A549 (cell line): ENCODE results near the gene MSL1. TPM values are rescaled to one million over a fixed set of nuclear protein-coding genes. Genes with fewer than 3 reads are reported as not detected.

Source experiments
- ATAC-seq, 2 experiments: fragments of 200-7000 bp in 1 of 2; fragments of >200 bp in 1 of 2; cut with Nextera tagmentation in 1 of 2; cut with Tn5 transposase in 1 of 2; 3 replicates each; pipeline versions ENCODE4 v1.8.0 to v1.9.1; 2018 to 2020; ENCODE audit warnings: mild to moderate bottlenecking in 1 of 2, moderate library complexity in 1 of 2
- CTCF ChIA-PET: fragments of 300-600 bp; sonication (Branson Sonifier 250); formaldehyde crosslinking; extraction: SDS; loops from one replicate; lab custom pipeline; 2021; ENCODE audit warnings: antibody characterized with exemption, inconsistent platforms; lab: Yijun Ruan, JAX
- POLR2A ChIA-PET: fragments of 350-600 bp; formaldehyde crosslinking; extraction: SDS; loops from one replicate; lab custom pipeline; 2021; ENCODE audit warnings: antibody characterized with exemption, inconsistent platforms; lab: Yijun Ruan, JAX
- DNase-seq, 2 experiments: peaks; one replicate each; pipeline versions ENCODE4 v3.0.0 to v3.0.0-alpha.2; 2011 to 2016; ENCODE audit warnings: low read depth in 1 of 2, low spot score in 1 of 2
- FAIRE-seq: peaks from 2 replicates; lab custom pipeline; 2011; peaks lifted over from hg19 to GRCh38; lab: Jason Lieb, UNC
- H3K27ac ChIP-seq, 2 experiments: fragments of >200 bp; sonication (Bioruptor Twin); formaldehyde crosslinking; 3 replicates each; pipeline ENCODE4 v1.5.1; 2016 to 2017
- H3K4me1 ChIP-seq: fragments of >200 bp; sonication (Bioruptor Twin); formaldehyde crosslinking; 3 replicates; pipeline ENCODE4 v1.6.1; 2016
- H3K4me2 ChIP-seq: fragments of >200 bp; sonication (Bioruptor Twin); formaldehyde crosslinking; 3 replicates; pipeline ENCODE4 v1.6.1; 2016
- H3K4me3 ChIP-seq: fragments of >200 bp; sonication (Bioruptor Twin); formaldehyde crosslinking; 3 replicates; pipeline ENCODE4 v1.5.1; 2016
- H3K9me3 ChIP-seq: fragments of >200 bp; sonication (Bioruptor Twin); formaldehyde crosslinking; 3 replicates; pipeline ENCODE4 v1.6.1; 2016
- ATOH8 ChIP-seq: fragments of 250-450 bp; sonication (Bioruptor Pico); IDR thresholded peaks from 2 replicates; pipeline ENCODE4 v1.5.0; 2020; ENCODE audit warnings: low read depth, mild to moderate bottlenecking, moderate library complexity
- BCL3 ChIP-seq: fragments of >200 bp; sonication (Bioruptor Twin); formaldehyde crosslinking; IDR thresholded peaks from 3 replicates; pipeline ENCODE4 v1.6.1; 2016
- CBX8 ChIP-seq: fragments of 200-600 bp; sonication (generic); IDR thresholded peaks from 2 replicates; pipeline ENCODE4 v1.6.1; 2016
- CEBPB ChIP-seq, 2 experiments: fragments of >200 bp in 1 of 2; sonication (Bioruptor Twin) in 1 of 2; formaldehyde crosslinking in 1 of 2; IDR thresholded peaks; 2 replicates each; pipeline ENCODE4 v1.6.1; 2012 to 2016
- CHD4 ChIP-seq: fragments of 200-600 bp; sonication (generic); IDR thresholded peaks from 2 replicates; pipeline ENCODE4 v1.6.1; 2016; ENCODE audit warnings: antibody characterized with exemption, mild to moderate bottlenecking, borderline replicate concordance
- E2F6 ChIP-seq: IDR thresholded peaks from 2 replicates; pipeline ENCODE4 v1.6.1; 2012; ENCODE audit warnings: low read depth, borderline replicate concordance
- ESRRA ChIP-seq: fragments of 150-350 bp; IDR thresholded peaks from 2 replicates; pipeline ENCODE4 v1.6.1; 2014; ENCODE audit warnings: mild to moderate bottlenecking, low read length, borderline replicate concordance
- FOSB ChIP-seq: fragments of 250-450 bp; sonication (Bioruptor Pico); IDR thresholded peaks from 2 replicates; pipeline ENCODE4 v1.5.0; 2020; ENCODE audit warnings: mild to moderate bottlenecking, moderate library complexity
- FOXS1 ChIP-seq: fragments of 250-450 bp; sonication (Bioruptor Pico); IDR thresholded peaks from 2 replicates; pipeline ENCODE4 v1.5.0; 2020; ENCODE audit warnings: mild to moderate bottlenecking, moderate library complexity
- GATA3 ChIP-seq: IDR thresholded peaks from 2 replicates; pipeline ENCODE4 v1.6.1; 2012; ENCODE audit warnings: borderline replicate concordance
- HDAC2 ChIP-seq: fragments of 200-600 bp; sonication (generic); IDR thresholded peaks from 2 replicates; pipeline ENCODE4 v1.6.1; 2016
- HEYL ChIP-seq: fragments of 250-450 bp; sonication (Bioruptor Pico); IDR thresholded peaks from 2 replicates; pipeline ENCODE4 v1.8.0; 2021; ENCODE audit warnings: mild to moderate bottlenecking, moderate library complexity
- HOXB13 ChIP-seq: fragments of 250-450 bp; sonication (Bioruptor Pico); IDR thresholded peaks from 2 replicates; pipeline ENCODE4 v1.5.0; 2020; ENCODE audit warnings: low read depth, mild to moderate bottlenecking, moderate library complexity
- JUN ChIP-seq, 2 experiments: fragments of >200 bp; sonication (Bioruptor Twin); formaldehyde crosslinking; IDR thresholded peaks; 2 replicates in 1 of 2; 3 replicates in 1 of 2; pipeline ENCODE4 v1.6.1; 2016 to 2017
- JUNB ChIP-seq: fragments of >200 bp; sonication (Bioruptor Twin); formaldehyde crosslinking; IDR thresholded peaks from 2 replicates; pipeline ENCODE4 v1.6.1; 2016
- KDM1A ChIP-seq: fragments of 200-600 bp; sonication (generic); IDR thresholded peaks from 2 replicates; pipeline ENCODE4 v1.6.1; 2016; ENCODE audit warnings: low read depth, mild to moderate bottlenecking
- MAX ChIP-seq: IDR thresholded peaks from 2 replicates; pipeline ENCODE4 v1.6.1; 2012
- MAZ ChIP-seq: fragments of 150-350 bp; IDR thresholded peaks from 2 replicates; pipeline ENCODE4 v1.6.1; 2014; ENCODE audit warnings: antibody characterized with exemption, low read depth, low read length, borderline replicate concordance
- NPAS2 ChIP-seq: fragments of 250-450 bp; sonication (Bioruptor Pico); IDR thresholded peaks from 2 replicates; pipeline ENCODE4 v1.8.0; 2022; ENCODE audit warnings: mild to moderate bottlenecking, moderate library complexity, borderline replicate concordance
- NR3C1 ChIP-seq: fragments of >200 bp; sonication (Bioruptor Twin); formaldehyde crosslinking; IDR thresholded peaks from 3 replicates; pipeline ENCODE4 v1.6.1; 2017
- PHF8 ChIP-seq: fragments of 200-600 bp; sonication (generic); IDR thresholded peaks from 2 replicates; pipeline ENCODE4 v1.6.1; 2016; ENCODE audit warnings: low read depth, mild to moderate bottlenecking, antibody characterized with exemption, moderate library complexity, borderline replicate concordance
- POLR2A ChIP-seq: IDR thresholded peaks from 2 replicates; pipeline ENCODE4 v1.6.1; 2012; ENCODE audit warnings: mild to moderate bottlenecking, low read length
- REST ChIP-seq: fragments of 200-600 bp; sonication (generic); IDR thresholded peaks from 2 replicates; pipeline ENCODE4 v1.6.1; 2016; ENCODE audit warnings: antibody characterized with exemption, mild to moderate bottlenecking, moderate library complexity
- WGBS: methylation state at CpG from one replicate; pipeline ENCODE4 v1.1.6; 2017; ENCODE audit errors: missing lambda C conversion rate; 5-methylcytosine and 5-hydroxymethylcytosine counted together
- polyA minus RNA-seq: library from RNA; depleted of rRNA, polyadenylated mRNA; stranded (reverse); fragments of >200 nt; gene quantifications from 2 replicates; pipeline ENCODE4 v1.2.3, GENCODE V29; 2011; rRNA and poly(A)+ RNA removed
- polyA plus RNA-seq, 4 experiments: library from polyadenylated mRNA; depleted of rRNA in 3 of 4; stranded (reverse); fragments of >200 nt; fragmentation: RNase III in 1 of 4; extraction: RNeasy Plus Mini Kit Qiagen cat#74134 plus additional on column Dnase treatment in 1 of 4; gene quantifications; 2 replicates in 3 of 4; 3 replicates in 1 of 4; pipeline ENCODE4 v1.2.3, GENCODE V29; 2011 to 2017

The MSL1 gene
- polyA plus RNA-seq (2011; rRNA removed) = 87.8 and 95.1 TPM in 2 replicates
- 24.3 and 30.5 TPM in 2 replicates for polyA plus RNA-seq (2012; cell fraction: cytosol; rRNA removed)
- polyA plus RNA-seq (2012; cell fraction: nucleus; rRNA removed) = 28.3 and 28.4 TPM in 2 replicates
- polyA plus RNA-seq (2017; fragmentation: RNase III; extraction: RNeasy Plus Mini Kit Qiagen cat#74134 plus additional on column Dnase treatment) = 60.4 to 70.1 TPM (median 64.8 TPM) in 3 replicates
- polyA minus RNA-seq = 32.5 and 33.0 TPM in 2 replicates

GRCh38 chr17:40121181-40122135, at the start of gene MSL1:
Gene MSL1 (plus strand): TSS chr17:40121971. CDS start chr17:40122613, 642 bp downstream.
- peak within 1 kb of the TSS; percentile 67 for H3K4me3 ChIP-seq
- TF ChIP-seq ESRRA (no peak), MAZ (no peak), JUN (IDR thresholded peaks at IDR 0.05) (peak; percentile 8 to 61; a peak in 1 of 5 replicates), E2F6 (peak; percentile 31; the same call in 1 of the 2 replicates), GATA3 (0 out of 2 replicates have a peak, but pooled peaks have one; percentile 7), CEBPB (IDR thresholded peaks at IDR 0.05) (peak; percentile 58 to 72; a peak in 3 of 4 replicates), BCL3 (peak; percentile 40; the same call in 2 of the 3 replicates), MAX (peak; percentile 43; the same call in 1 of the 2 replicates), PHF8 (peak; percentile 60; the same call in 1 of the 2 replicates), POLR2A (peak; percentile 46), FOXS1 (CRISPR knock-in tag) (no peak)
- TF ChIP-seq, all 56 proteins: peak for 8
- CTCF ChIA-PET = interaction anchor here (0.6 to 9.6 kb wide), 22 partner anchors 8 to 170 kb away, joined by 3 to 123 read pairs (median 4); partner anchors contain the start of genes CASC3 and CSF3
- Histone ChIP-seq H3K4me2 (peak within 1 kb of the TSS; percentile 78), H3K9me3 (no peaks in the 10 kb centered on the region), H3K27ac (peak within 1 kb of the TSS; percentile 94 to 100), H3K4me1 (peaks cover 24% of the 10 kb centered on the region)
- POLR2A ChIA-PET = interaction anchor here (0.6 to 6.5 kb wide), 9 partner anchors 8 to 141 kb away, joined by 3 to 60 read pairs (median 4); partner anchors contain the start of genes CASC3, NR1D1 and PSMD3
- peak; percentile 83 to 91 for DNase-seq
- under 1% methylated on average over 37 of the region's 82 CpGs for WGBS
- ATAC-seq = peak; percentile 75 to 76
- FAIRE-seq = no peak

- ChIA-PET CTCF (interaction anchor here (1.0 to 34.4 kb wide), 11 partner anchors 5 to 96 kb away, joined by 3 to 919 read pairs (median 65); partner anchors contain the start of genes CSF3, MED24, NR1D1 and THRA), POLR2A (interaction anchor here (0.6 to 2.2 kb wide), 5 partner anchors 12 to 28 kb away, joined by 3 to 8 read pairs (median 4); partner anchors contain the start of genes MED24 and NR1D1)
- Histone ChIP-seq H3K4me1 (peaks cover 87% of the 10 kb centered on the region), H3K27ac (peak overlapping the region; percentile 95), H3K4me2 (peak overlapping the region; percentile 93), H3K4me3 (peak overlapping the region; percentile 30; the same call in 2 of the 3 replicates), H3K9me3 (no peaks in the 10 kb centered on the region)
- DNase-seq (peak in 1 of 2 experiments; percentile 91), FAIRE-seq (no peak), ATAC-seq (peak; percentile 26 to 46)
- 15% methylated on average over 19 of the region's 19 CpGs for WGBS
- no peak for TF ChIP-seq REST
- no peak for TF ChIP-seq BCL3
- peak; percentile 39 to 76; a peak in 2 of 5 replicates for TF ChIP-seq JUN (IDR thresholded peaks at IDR 0.05)
- peak; percentile 79 for TF ChIP-seq NPAS2
- TF ChIP-seq HEYL (CRISPR knock-in tag) = no peak
- no peak for TF ChIP-seq MAZ
- TF ChIP-seq GATA3 = peak; percentile 21
- no peak for TF ChIP-seq KDM1A
- no peak for TF ChIP-seq CHD4
- TF ChIP-seq MAX = peak; percentile 93
- peak in 1 of 2 experiments; percentile 66; a peak in 1 of 4 replicates for TF ChIP-seq CEBPB (IDR thresholded peaks at IDR 0.05)
- no peak for TF ChIP-seq ATOH8 (CRISPR knock-in tag)
- no peak for TF ChIP-seq JUNB
- TF ChIP-seq HDAC2 = no peak
- TF ChIP-seq CBX8 = no peak
- no peak for TF ChIP-seq FOSB (CRISPR knock-in tag)
- no peak for TF ChIP-seq NR3C1
- no peak for TF ChIP-seq HOXB13 (CRISPR knock-in tag)
These were observed 49.6 kb upstream of the MSL1 start for GRCh38 chr17:40072040-40072734.
